Activated CD4-positive, alpha-beta memory T cell treated with anti-CD3 and anti-CD28 coated beads, Interleukin-2, amount 10 ng/mL, durations not matched to agents 7 days and 5 days (primary cell): ENCODE results near the gene CRNKL1. TPM values are rescaled to one million over a fixed set of nuclear protein-coding genes. Genes with fewer than 3 reads are reported as not detected.
A peak's percentile ranks its signal among the peaks of the same experiment; 100 is the strongest.

Source experiments
- CTCF ChIA-PET: fragments of 350-600 bp; sonication (Branson Sonifier 250); formaldehyde crosslinking; loops from one replicate; lab custom pipeline; 2021; ENCODE audit warnings: antibody characterized with exemption, inconsistent platforms; lab: Charles Lee
- POLR2A ChIA-PET: fragments of 350-600 bp; sonication (Branson Sonifier 250); formaldehyde crosslinking; loops from one replicate; lab custom pipeline; 2021; ENCODE audit warnings: antibody characterized with exemption; lab: Charles Lee
- DNase-seq: peaks from one replicate; pipeline ENCODE4 v3.0.0-alpha.2; 2020
- H3K27ac Mint-ChIP-seq: one replicate; pipeline ENCODE4 v1.8.0; 2021; ENCODE audit warnings: mild to moderate bottlenecking, mixed read lengths
- H3K27me3 Mint-ChIP-seq: one replicate; pipeline ENCODE4 v1.8.0; 2021; ENCODE audit warnings: mixed read lengths
- H3K36me3 Mint-ChIP-seq: one replicate; pipeline ENCODE4 v1.8.0; 2021; ENCODE audit warnings: low read depth, mixed read lengths
- H3K4me1 Mint-ChIP-seq: one replicate; pipeline ENCODE4 v1.8.0; 2021; ENCODE audit warnings: mixed read lengths
- H3K4me3 Mint-ChIP-seq: one replicate; pipeline ENCODE4 v1.8.0; 2021; ENCODE audit warnings: mild to moderate bottlenecking, mixed read lengths
- H3K9me3 Mint-ChIP-seq: one replicate; pipeline ENCODE4 v1.8.0; 2021; ENCODE audit warnings: mixed read lengths
- total RNA-seq, 2 experiments: library from RNA; stranded (reverse); gene quantifications; one replicate each; pipeline ENCODE4 v1.2.3, GENCODE V29; 2021

CRNKL1 gene
- total RNA-seq, 2 experiments from 2014 or later = 20.4 to 21.8 TPM

- Mint-ChIP-seq H3K9me3 (no peaks in the 10 kb centered on the region), H3K4me3 (no peak overlapping the region), H3K27me3 (peaks cover 26% of the 10 kb centered on the region), H3K4me1 (peaks cover 9% of the 10 kb centered on the region), H3K27ac (no peak overlapping the region), H3K36me3 (no peaks in the 10 kb centered on the region)
- no peak for DNase-seq
- ChIA-PET CTCF (no interaction called here), POLR2A (no interaction called here)
Measured at GRCh38 chr20:20000211-20000968, 51.9 kb downstream of the CRNKL1 start.

- no peaks in the 10 kb centered on the region for H3K9me3 Mint-ChIP-seq
- ChIA-PET POLR2A (no interaction called here), CTCF (no interaction called here)
- H3K27me3 Mint-ChIP-seq = peaks cover 24% of the 10 kb centered on the region
- no peak overlapping the region for H3K27ac Mint-ChIP-seq
- H3K4me1 Mint-ChIP-seq = peaks cover 9% of the 10 kb centered on the region
- no peak for DNase-seq
- H3K4me3 Mint-ChIP-seq = no peak overlapping the region
- no peaks in the 10 kb centered on the region for H3K36me3 Mint-ChIP-seq
Measured at GRCh38 chr20:19998990-19999705, 53.1 kb downstream of the CRNKL1 start.

GRCh38 chr20:19996917-19997316 lies 55.3 kb downstream of the CRNKL1 start:
- H3K4me3 Mint-ChIP-seq = no peak overlapping the region
- ChIA-PET POLR2A (no interaction called here), CTCF (no interaction called here)
- no peaks in the 10 kb centered on the region for H3K36me3 Mint-ChIP-seq
- no peak overlapping the region for H3K27ac Mint-ChIP-seq
- no peaks in the 10 kb centered on the region for H3K9me3 Mint-ChIP-seq
- DNase-seq = no peak
- no peaks in the 10 kb centered on the region for H3K4me1 Mint-ChIP-seq
- H3K27me3 Mint-ChIP-seq = peaks cover 6% of the 10 kb centered on the region

- Mint-ChIP-seq H3K4me1 (no peaks in the 10 kb centered on the region), H3K4me3 (no peak overlapping the region), H3K27me3 (no peaks in the 10 kb centered on the region), H3K9me3 (no peaks in the 10 kb centered on the region), H3K36me3 (no peaks in the 10 kb centered on the region), H3K27ac (no peak overlapping the region)
- POLR2A ChIA-PET = no interaction called here
- DNase-seq = no peak
- CTCF ChIA-PET = no interaction called here
Measured at GRCh38 chr20:19996222-19996621, 56.0 kb downstream of the CRNKL1 start.

GRCh38 chr20:19995220-19995863 lies 56.9 kb downstream of the CRNKL1 start:
- Mint-ChIP-seq H3K36me3 (no peaks in the 10 kb centered on the region), H3K4me3 (no peak overlapping the region), H3K27ac (no peak overlapping the region), H3K27me3 (no peaks in the 10 kb centered on the region), H3K9me3 (no peaks in the 10 kb centered on the region), H3K4me1 (no peaks in the 10 kb centered on the region)
- ChIA-PET CTCF (interaction anchor here (0.6 to 1.1 kb wide), 6 partner anchors 27 to 610 kb away, joined by 3 to 5 read pairs (median 4); no protein-coding TSS in a partner anchor), POLR2A (no interaction called here)
- peak; percentile 26 for DNase-seq

- ChIA-PET POLR2A (no interaction called here), CTCF (interaction anchor here (0.6 to 1.6 kb wide), 6 partner anchors 9 to 386 kb away, joined by 3 to 5 read pairs (median 4); no protein-coding TSS in a partner anchor)
- no peaks in the 10 kb centered on the region for H3K9me3 Mint-ChIP-seq
- no peak overlapping the region for H3K27ac Mint-ChIP-seq
- no peak overlapping the region for H3K4me3 Mint-ChIP-seq
- DNase-seq = no peak
- H3K36me3 Mint-ChIP-seq = no peaks in the 10 kb centered on the region
- H3K27me3 Mint-ChIP-seq = no peaks in the 10 kb centered on the region
- no peaks in the 10 kb centered on the region for H3K4me1 Mint-ChIP-seq
Measured at GRCh38 chr20:19993958-19994669, 58.2 kb downstream of the CRNKL1 start.

GRCh38 chr20:19992996-19993908 lies 59.0 kb downstream of the CRNKL1 start:
- H3K4me3 Mint-ChIP-seq = no peak overlapping the region
- no peaks in the 10 kb centered on the region for H3K9me3 Mint-ChIP-seq
- ChIA-PET POLR2A (no interaction called here), CTCF (interaction anchor here (0.6 to 1.6 kb wide), 7 partner anchors 10 to 719 kb away, joined by 3 to 5 read pairs (median 3); partner anchors contain the start of gene RALGAPA2)
- H3K36me3 Mint-ChIP-seq = no peaks in the 10 kb centered on the region
- H3K4me1 Mint-ChIP-seq = no peaks in the 10 kb centered on the region
- no peak for DNase-seq
- no peak overlapping the region for H3K27ac Mint-ChIP-seq
- peaks cover 3% of the 10 kb centered on the region for H3K27me3 Mint-ChIP-seq

- POLR2A ChIA-PET = no interaction called here
- Mint-ChIP-seq H3K27me3 (peaks cover 3% of the 10 kb centered on the region), H3K4me3 (no peak overlapping the region), H3K36me3 (no peaks in the 10 kb centered on the region), H3K9me3 (no peaks in the 10 kb centered on the region), H3K4me1 (no peaks in the 10 kb centered on the region), H3K27ac (no peak overlapping the region)
- no peak for DNase-seq
- CTCF ChIA-PET = no interaction called here
Measured at GRCh38 chr20:19991854-19992253, 60.4 kb downstream of the CRNKL1 start.

GRCh38 chr20:19991308-19991707 lies 61.0 kb downstream of the CRNKL1 start:
- CTCF ChIA-PET = no interaction called here
- no peak overlapping the region for H3K4me3 Mint-ChIP-seq

GRCh38 chr20:19990850-19991249 lies 61.4 kb downstream of the CRNKL1 start:
- ChIA-PET POLR2A (no interaction called here), CTCF (no interaction called here)
- Mint-ChIP-seq H3K4me1 (no peaks in the 10 kb centered on the region), H3K27me3 (peaks cover 3% of the 10 kb centered on the region), H3K4me3 (no peak overlapping the region), H3K9me3 (no peaks in the 10 kb centered on the region), H3K27ac (no peak overlapping the region), H3K36me3 (no peaks in the 10 kb centered on the region)
- no peak for DNase-seq

More at GRCh38 chr20:19991308-19991707, 61.0 kb downstream of the CRNKL1 start:
- no peaks in the 10 kb centered on the region for H3K36me3 Mint-ChIP-seq
- H3K27ac Mint-ChIP-seq = no peak overlapping the region
- H3K9me3 Mint-ChIP-seq = no peaks in the 10 kb centered on the region
- H3K4me1 Mint-ChIP-seq = no peaks in the 10 kb centered on the region
- POLR2A ChIA-PET = no interaction called here
- peaks cover 3% of the 10 kb centered on the region for H3K27me3 Mint-ChIP-seq
- DNase-seq = no peak

- no peak overlapping the region for H3K4me3 Mint-ChIP-seq
- H3K36me3 Mint-ChIP-seq = no peaks in the 10 kb centered on the region
- ChIA-PET CTCF (no interaction called here), POLR2A (no interaction called here)
- no peaks in the 10 kb centered on the region for H3K9me3 Mint-ChIP-seq
- no peak for DNase-seq
- peaks cover 3% of the 10 kb centered on the region for H3K27me3 Mint-ChIP-seq
- no peak overlapping the region for H3K27ac Mint-ChIP-seq
- H3K4me1 Mint-ChIP-seq = no peaks in the 10 kb centered on the region
Measured at GRCh38 chr20:19987046-19987445, 65.2 kb downstream of the CRNKL1 start.

- Mint-ChIP-seq H3K27me3 (peaks cover 3% of the 10 kb centered on the region), H3K27ac (no peak overlapping the region), H3K4me1 (no peaks in the 10 kb centered on the region), H3K9me3 (no peaks in the 10 kb centered on the region), H3K4me3 (no peak overlapping the region), H3K36me3 (no peaks in the 10 kb centered on the region)
- ChIA-PET POLR2A (no interaction called here), CTCF (no interaction called here)
- no peak for DNase-seq
Measured at GRCh38 chr20:19986419-19986818, 65.8 kb downstream of the CRNKL1 start.
